Fibroblast of mammary gland (primary cell): Measurements from ENCODE around the gene OVOL3.

Experiments
- DNase-seq: peaks from one replicate; pipeline ENCODE4 v3.0.0-alpha.2; 2010; ENCODE audit warnings: low read depth
- H3K4me3 ChIP-seq: 2 replicates; pipeline ENCODE4 v1.5.1; 2011; ENCODE audit warnings: low read depth, mild to moderate bottlenecking, low read length, moderate library complexity; ENCODE audit not compliant: control insufficient read depth
- TF ChIP-seq, protein P1 (sequence below): conservative IDR thresholded peaks from 2 replicates; pipeline ENCODE4 v1.5.1; 2011; ENCODE audit warnings: low read depth, low read length, inconsistent platforms; ENCODE audit not compliant: control insufficient read depth, insufficient read depth

OVOL3 gene

GRCh38 chr19:36150586-36150985, 39.6 kb downstream of the OVOL3 start:
- DNase-seq, result no peak
- H3K4me3 ChIP-seq, result no peak overlapping the region
- TF ChIP-seq, protein P1, sequence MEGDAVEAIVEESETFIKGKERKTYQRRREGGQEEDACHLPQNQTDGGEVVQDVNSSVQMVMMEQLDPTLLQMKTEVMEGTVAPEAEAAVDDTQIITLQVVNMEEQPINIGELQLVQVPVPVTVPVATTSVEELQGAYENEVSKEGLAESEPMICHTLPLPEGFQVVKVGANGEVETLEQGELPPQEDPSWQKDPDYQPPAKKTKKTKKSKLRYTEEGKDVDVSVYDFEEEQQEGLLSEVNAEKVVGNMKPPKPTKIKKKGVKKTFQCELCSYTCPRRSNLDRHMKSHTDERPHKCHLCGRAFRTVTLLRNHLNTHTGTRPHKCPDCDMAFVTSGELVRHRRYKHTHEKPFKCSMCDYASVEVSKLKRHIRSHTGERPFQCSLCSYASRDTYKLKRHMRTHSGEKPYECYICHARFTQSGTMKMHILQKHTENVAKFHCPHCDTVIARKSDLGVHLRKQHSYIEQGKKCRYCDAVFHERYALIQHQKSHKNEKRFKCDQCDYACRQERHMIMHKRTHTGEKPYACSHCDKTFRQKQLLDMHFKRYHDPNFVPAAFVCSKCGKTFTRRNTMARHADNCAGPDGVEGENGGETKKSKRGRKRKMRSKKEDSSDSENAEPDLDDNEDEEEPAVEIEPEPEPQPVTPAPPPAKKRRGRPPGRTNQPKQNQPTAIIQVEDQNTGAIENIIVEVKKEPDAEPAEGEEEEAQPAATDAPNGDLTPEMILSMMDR, result no peak

DNA sequence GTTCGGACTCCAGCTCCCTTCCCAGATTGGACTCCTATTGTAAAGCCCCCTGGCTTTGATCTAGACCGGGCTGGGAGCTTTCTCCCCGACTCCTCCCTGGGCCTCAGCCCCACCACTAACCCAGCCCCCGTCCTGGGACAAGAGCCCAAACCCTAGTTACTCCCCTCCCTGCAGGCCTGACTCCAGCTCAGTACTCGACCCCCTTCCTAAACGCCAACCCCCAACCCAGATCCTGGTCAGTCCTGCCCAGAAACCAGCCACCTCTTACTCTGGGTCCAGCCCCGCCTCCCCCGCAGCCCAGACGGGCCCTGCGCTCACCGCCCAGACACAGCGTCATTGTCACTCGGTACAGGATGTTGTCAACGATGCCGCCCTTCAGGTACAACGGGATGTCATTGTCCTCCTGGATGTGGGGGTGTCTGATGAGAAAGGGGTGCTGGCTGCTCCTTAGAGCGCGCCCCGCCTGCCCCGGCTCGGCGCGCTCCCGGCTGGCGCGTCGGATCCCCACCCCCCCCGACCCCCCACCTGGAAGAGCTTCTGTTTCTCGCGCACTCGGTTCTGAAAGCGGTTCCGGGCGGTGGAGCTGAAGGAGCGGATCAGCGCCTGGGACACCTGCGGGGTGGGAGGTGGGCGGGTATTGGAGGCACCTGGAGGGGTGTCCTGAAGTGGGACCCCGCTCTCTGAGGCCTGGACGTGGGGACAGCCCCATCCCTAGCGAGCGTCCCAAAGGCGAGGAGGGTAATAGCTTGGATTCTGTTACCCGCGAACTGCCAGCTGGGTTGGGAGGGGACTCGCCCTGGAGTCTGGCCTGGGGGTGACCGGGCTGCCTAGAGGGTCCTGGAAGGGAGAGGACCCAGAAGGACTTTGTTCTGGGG, 40.4 kb downstream of the OVOL3 start:
- DNase-seq, result no peak
- TF ChIP-seq, protein P1, result no peak
- H3K4me3 ChIP-seq, result peak overlapping the region; percentile 50

DNA sequence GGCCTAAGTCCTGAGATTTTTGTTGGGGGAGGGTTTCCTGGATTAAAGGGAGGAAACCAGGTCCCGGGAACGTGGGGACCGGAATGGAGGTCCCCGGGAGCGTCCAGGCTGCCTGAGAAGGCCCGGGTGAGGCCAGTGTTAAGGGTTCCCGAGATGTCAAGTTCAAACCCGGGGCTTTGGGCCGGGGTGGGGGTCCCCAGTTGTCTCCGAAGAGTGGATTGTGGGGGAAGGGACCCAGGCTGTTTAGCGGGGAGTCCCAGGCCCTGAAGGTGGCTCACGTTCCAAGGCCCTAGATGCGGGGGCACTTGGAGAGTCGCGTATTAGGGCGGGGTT, 41.0 kb downstream of the OVOL3 start:
- peak overlapping the region; percentile 50 for H3K4me3 ChIP-seq
- DNase-seq, result no peak
- TF ChIP-seq, protein P1, result no peak

DNA sequence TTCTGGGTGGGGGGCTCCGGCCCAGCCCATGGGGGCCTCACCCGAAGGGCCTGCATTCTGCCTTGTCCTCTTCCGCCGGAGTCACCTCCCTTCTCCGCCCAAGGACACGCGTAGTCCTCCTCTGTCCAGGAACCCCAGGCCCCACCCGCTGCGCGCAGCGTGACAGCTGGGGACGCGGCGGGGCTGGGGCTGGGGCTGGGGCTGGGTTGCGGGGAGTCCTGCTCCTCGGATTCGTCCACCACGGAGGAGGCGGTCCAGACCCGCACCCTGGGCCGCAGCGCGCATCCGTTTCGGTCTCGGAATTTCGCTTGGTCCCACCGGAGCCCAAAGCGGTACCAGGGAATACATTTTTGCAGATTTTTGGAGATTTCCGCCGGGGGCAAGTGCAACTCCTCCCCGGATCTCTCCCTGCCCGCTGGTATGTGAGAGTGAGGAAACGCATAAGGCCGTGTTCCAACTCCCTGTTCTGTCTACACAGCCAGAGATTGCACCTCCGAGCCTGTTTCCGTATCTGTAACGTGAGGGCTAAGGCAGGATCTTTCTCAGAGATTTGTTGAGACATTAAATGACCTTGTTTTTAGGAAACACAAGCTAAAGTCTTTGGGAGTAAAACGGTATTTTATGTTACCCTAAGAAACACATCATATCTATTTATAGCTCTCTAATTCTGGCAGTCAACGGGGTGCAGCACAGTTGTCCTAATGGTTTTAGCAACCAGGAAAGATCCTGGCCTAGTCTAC, 41.6 kb downstream of the OVOL3 start, which contains the start of gene COX7A1:
TSS of gene COX7A1 (minus strand) at position 96 of the 740 bp plus-strand sequence. CDS start at position 56, 40 bp downstream.
- peak; percentile 35 for DNase-seq
- peak within 1 kb of the TSS; percentile 50 for H3K4me3 ChIP-seq

GRCh38 chr19:36153126-36153525, 42.2 kb downstream of the OVOL3 start:
- H3K4me3 ChIP-seq, result no peak overlapping the region
- TF ChIP-seq, protein P1, result no peak
- DNase-seq, result no peak

More for the DNA sequence above, 41.6 kb downstream of the OVOL3 start, which contains the start of gene COX7A1:
- TF ChIP-seq, protein P1, result no peak

DNA sequence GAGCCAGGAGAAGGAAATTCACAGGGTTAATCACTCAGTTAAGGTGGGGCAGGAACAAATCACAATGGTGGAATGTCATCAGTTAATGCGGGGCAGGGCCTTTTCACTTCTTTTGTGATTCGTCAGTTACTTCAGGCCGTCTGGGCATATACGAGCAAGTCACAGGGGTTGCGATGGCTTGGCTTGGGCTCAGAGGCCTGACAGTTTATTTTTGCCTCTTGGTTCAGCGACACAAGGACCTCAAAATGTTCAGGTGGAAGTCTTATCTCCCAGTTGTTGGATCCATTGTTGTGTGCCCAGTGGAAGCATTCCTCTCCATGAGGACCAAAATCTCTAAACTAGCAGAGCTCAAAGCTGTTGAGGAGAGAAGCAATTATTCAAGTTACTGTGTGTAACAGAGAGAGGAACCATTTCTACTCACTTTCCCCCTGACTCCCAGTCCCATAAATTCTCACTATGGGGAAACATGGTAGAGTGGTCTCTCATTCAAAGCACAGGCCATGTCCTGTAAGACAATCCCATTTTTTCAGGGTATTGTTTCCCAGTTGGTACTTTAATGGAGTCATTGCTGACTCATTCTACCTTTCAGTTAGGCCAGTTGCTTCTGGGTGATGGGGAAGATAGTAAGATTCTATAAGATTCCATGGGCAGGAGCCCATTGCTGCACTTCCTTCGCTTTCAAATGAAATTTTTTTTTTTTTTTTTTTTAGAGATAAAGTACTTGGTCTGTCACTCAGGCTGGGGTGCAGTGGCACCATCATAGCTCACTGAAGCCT, 50.1 kb downstream of the OVOL3 start:
- TF ChIP-seq, protein P1, result no peak
- no peak overlapping the region for H3K4me3 ChIP-seq
- DNase-seq, result no peak
